VCaP (cell line): ENCODE measurements around the gene GORASP1.
A peak's percentile ranks its signal among the peaks of the same experiment; 100 is the strongest.

ENCODE experiments used
- H3K27ac ChIP-seq: fragments of 450-650 bp; 2 replicates; pipeline ENCODE4 v1.5.1; 2017
- TF ChIP-seq, protein P1 (sequence below): fragments of 450-650 bp; conservative IDR thresholded peaks from 2 replicates; pipeline ENCODE4 v1.5.1; 2017; ENCODE audit warnings: mild to moderate bottlenecking, moderate library complexity

The GORASP1 gene

DNA sequence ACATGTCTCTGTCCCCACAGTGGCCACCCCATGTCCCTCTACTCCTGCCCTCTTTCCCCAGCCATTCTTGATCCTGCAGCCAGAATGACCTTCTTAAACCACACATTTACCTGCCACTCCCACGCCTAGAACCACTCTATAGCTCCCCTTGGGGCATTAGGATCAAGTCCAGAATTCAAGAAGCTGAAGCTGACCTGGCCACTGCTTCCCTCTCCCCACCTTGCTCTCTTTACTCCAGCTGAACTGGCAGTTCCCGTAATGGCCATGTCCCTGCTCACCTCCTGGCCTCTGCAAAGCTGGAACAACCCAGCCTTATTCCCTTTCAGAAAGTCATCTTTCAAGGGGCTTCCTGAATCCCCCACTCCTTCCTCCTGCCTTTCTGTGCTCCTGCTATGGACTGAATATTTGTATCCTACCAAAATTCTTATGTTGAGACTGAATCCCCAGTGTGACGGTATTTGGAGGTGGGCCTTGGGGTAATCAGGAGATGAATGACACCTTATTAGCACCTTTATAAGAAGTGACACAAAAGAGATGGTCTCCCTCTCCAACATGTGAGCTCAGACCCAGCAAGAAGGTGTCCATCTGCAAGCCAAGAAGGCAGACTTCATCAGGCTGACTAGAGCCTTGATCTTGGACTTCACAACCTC, 42.2 kb upstream of the GORASP1 start:
- peak overlapping the region; percentile 84; the same call in 1 of the 2 replicates for H3K27ac ChIP-seq
- TF ChIP-seq, protein P1, sequence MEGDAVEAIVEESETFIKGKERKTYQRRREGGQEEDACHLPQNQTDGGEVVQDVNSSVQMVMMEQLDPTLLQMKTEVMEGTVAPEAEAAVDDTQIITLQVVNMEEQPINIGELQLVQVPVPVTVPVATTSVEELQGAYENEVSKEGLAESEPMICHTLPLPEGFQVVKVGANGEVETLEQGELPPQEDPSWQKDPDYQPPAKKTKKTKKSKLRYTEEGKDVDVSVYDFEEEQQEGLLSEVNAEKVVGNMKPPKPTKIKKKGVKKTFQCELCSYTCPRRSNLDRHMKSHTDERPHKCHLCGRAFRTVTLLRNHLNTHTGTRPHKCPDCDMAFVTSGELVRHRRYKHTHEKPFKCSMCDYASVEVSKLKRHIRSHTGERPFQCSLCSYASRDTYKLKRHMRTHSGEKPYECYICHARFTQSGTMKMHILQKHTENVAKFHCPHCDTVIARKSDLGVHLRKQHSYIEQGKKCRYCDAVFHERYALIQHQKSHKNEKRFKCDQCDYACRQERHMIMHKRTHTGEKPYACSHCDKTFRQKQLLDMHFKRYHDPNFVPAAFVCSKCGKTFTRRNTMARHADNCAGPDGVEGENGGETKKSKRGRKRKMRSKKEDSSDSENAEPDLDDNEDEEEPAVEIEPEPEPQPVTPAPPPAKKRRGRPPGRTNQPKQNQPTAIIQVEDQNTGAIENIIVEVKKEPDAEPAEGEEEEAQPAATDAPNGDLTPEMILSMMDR = no peak

DNA sequence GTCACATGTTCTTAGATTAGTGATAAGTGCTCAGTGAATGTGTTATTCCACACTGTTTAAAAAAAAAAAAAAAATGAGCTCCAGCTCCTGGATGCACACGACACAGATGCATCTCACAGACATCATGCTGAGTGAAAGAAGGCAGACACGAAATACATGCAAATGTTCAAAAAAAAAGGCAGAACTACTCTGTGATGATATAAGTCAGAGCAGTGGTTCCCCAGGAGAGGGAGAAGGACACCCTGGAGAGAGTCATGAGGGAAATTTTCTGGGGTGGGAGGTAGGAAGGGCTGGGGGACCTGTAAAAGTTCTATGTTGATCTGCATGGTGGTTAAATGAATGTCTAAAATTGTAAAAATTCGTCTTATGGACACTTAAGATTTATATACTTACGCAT, 41.6 kb upstream of the GORASP1 start:
- peak overlapping the region; percentile 84; the same call in 1 of the 2 replicates for H3K27ac ChIP-seq
- TF ChIP-seq, protein P1 = no peak

DNA sequence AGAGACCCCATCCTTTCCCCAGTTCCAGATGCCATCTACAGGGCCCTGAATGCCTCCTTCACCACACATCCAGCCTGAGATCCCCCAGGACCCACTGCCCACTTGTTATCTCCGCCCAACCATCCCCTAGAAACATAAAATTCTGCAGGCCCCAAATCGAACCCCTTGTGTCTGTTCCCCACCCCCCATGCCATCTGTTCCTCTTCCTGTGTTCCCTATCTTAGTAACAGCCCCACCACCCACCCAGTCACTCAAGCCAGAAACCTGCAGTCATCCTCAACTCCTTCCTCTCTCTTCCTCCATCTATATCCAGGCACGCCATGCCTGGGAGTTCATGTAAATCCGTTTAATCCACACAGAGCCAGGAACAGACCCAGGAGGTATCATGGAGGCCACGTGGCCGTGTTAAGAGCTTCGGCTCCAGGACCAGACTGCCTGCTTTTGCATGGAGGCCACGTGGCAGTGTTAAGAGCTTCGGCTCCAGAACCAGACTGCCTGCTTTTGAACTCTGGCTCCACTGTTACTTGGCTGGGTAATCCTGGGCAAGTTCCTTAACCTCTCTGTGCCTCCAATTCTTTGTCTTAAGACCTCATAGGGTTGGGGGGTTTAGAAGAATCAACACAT, 41.1 kb upstream of the GORASP1 start:
- H3K27ac ChIP-seq = peak overlapping the region; percentile 84; the same call in 1 of the 2 replicates
- TF ChIP-seq, protein P1 = no peak

DNA sequence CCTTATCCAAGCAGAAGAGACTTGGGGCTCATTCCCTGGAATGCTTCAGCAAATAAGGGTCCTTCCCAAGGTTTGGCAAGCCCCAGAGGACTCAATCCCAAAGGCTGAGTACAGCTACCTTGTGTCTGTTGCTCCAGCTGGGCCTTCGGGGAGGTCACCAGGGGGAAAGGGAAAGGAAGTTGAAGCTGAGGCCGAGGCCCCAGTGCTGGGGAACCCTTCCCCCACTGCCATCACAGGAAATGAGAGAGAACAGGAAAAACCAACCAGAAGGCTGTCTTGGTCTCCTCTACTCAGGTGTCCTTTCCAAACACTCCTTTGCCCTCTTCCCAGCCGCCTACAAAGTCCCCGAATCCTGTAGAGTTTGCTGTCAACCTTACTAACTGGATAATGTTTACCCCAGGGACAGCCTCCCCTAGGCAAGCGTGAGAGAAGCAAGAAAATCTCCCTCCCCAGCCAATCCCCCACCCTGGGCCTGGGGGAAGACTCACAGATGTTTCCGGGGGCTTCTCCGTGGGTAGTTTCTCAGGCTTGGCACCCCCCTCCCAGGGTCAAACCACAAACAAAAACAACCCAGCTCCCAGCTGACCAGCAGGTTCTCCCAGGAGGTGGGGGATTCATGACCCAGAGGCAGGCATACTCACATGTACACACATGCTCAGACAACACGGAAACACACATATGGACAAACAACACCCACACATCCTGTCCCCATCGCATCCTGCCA, 40.4 kb upstream of the GORASP1 start:
- peak overlapping the region; percentile 43; the same call in 1 of the 2 replicates for H3K27ac ChIP-seq
- TF ChIP-seq, protein P1 = no peak

GRCh38 chr3:39146611-39147591, 39.5 kb upstream of the GORASP1 start:
- H3K27ac ChIP-seq = peak overlapping the region; percentile 43
- TF ChIP-seq, protein P1 = no peak

DNA sequence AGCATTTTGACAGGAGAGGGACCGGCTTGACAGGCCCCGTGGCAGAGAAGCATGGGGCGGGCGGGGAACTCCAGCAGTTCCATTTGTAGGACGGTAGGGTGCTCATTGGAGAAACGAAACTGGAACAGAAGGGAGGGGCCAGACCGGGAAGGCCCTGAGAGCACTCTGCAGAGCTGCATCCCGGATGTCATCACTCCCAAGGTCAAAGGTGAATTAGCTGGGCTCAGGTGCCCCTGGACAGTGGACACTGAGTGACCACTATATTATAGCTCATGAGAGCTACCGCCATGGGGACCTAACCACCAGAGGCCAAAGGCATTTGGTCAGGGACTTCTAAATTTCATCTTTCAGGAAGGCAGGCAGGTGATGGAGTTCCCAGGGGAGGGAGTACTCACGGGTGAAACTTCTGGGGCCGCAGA, 38.7 kb upstream of the GORASP1 start:
- peak overlapping the region; percentile 99 for H3K27ac ChIP-seq

More for the DNA sequence above, 38.7 kb upstream of the GORASP1 start:
- TF ChIP-seq, protein P1 = no peak
